Gastrocnemius medialis (tissue), 4 donors: Measurements from ENCODE around the gene PCDHGA10.
"Not testable (repeated sequence)": the region's sequence is repeated elsewhere in the genome, so short reads cannot be mapped to it uniquely, and the experiment has no call there.

Source experiments
- POLR2A ChIP-seq, 2 donors: fragments of 450-650 bp; IDR thresholded peaks; one replicate each; pipeline ENCODE4 v1.6.1; 2017; ENCODE audit warnings: antibody characterized with exemption in 2 of 2, mild to moderate bottlenecking in 2 of 2, moderate library complexity in 2 of 2
- TF ChIP-seq, protein P1 (sequence below), 5 experiments: fragments of 450-650 bp in 3 of 5; fragments of 200-600 bp in 2 of 5; sonication (generic) in 2 of 5; IDR thresholded peaks in 4 of 5; conservative IDR thresholded peaks in 1 of 5; 1 replicate in 4 of 5; 2 replicates in 1 of 5; pipeline ENCODE4 v1.5.1; 2016 to 2019; ENCODE audit warnings: antibody characterized with exemption in 5 of 5, mild to moderate bottlenecking in 3 of 5, moderate library complexity in 3 of 5

DNA sequence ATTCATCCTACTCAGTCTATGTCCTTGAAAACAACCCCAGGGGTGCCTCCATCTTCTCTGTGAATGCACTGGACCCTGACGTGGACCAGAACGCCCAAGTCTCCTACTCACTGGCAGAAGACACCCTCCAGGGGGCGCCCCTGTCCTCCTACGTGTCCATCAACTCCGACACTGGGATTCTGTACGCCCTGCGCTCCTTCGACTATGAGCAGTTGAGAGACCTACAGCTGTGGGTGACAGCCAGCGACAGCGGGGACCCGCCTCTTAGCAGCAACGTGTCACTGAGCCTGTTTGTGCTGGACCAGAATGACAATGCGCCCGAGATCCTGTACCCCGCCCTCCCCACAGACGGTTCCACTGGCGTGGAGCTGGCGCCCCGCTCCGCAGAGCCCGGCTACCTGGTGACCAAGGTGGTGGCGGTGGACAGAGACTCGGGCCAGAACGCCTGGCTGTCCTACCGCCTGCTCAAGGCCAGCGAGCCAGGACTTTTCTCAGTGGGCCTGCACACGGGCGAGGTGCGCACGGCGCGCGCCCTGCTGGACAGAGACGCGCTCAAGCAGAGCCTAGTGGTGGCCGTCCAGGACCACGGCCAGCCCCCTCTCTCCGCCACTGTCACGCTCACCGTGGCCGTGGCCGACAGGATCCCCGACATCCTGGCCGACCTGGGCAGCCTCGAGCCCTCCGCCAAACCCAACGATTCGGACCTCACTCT lies 37.2 kb upstream of the PCDHGA10 start:
- not testable (repeated sequence) for TF ChIP-seq POLR2A (IDR thresholded peaks at IDR 0.05)
- TF ChIP-seq, protein P1, sequence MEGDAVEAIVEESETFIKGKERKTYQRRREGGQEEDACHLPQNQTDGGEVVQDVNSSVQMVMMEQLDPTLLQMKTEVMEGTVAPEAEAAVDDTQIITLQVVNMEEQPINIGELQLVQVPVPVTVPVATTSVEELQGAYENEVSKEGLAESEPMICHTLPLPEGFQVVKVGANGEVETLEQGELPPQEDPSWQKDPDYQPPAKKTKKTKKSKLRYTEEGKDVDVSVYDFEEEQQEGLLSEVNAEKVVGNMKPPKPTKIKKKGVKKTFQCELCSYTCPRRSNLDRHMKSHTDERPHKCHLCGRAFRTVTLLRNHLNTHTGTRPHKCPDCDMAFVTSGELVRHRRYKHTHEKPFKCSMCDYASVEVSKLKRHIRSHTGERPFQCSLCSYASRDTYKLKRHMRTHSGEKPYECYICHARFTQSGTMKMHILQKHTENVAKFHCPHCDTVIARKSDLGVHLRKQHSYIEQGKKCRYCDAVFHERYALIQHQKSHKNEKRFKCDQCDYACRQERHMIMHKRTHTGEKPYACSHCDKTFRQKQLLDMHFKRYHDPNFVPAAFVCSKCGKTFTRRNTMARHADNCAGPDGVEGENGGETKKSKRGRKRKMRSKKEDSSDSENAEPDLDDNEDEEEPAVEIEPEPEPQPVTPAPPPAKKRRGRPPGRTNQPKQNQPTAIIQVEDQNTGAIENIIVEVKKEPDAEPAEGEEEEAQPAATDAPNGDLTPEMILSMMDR (IDR thresholded peaks at IDR 0.05 in 4 of 5, conservative IDR thresholded peaks at IDR 0.05 in 1 of 5): not testable (repeated sequence)
